Measurements from ENCODE around the gene FKBP5. TPM values are rescaled to one million over a fixed set of nuclear protein-coding genes. Genes with fewer than 3 reads are reported as not detected.

The FKBP5 gene
- total RNA-seq, 1 experiment from 2014 or later = 33.9 TPM

- peaks cover 2 to 26% (median 23%) of the 10 kb centered on the region in 3 experiments; a peak in 5 of 7 replicates for H3K36me3 Mint-ChIP-seq (ENCODE audit: insufficient read depth in 1 of 3, low read depth in 3 of 3)
- no peak overlapping the region for H4K8ac ChIP-seq (replicated peaks; ENCODE audit: insufficient read length, low read depth, low read length)
- no peak overlapping the region for H3K18ac ChIP-seq (ENCODE audit: insufficient read length, low read depth, low read length)
- peaks cover 10 to 11% of the 10 kb centered on the region in 2 experiments; a peak in 3 of 4 replicates for H3K4me1 Mint-ChIP-seq
- no peak overlapping the region for H3K27ac Mint-ChIP-seq
- no peak overlapping the region for H3K4me2 ChIP-seq (ENCODE audit: insufficient read depth, insufficient read length, low read length)
- no peak overlapping the region for H3K27ac ChIP-seq (ENCODE audit: insufficient read length, low read depth, low read length)
- H3T11ph ChIP-seq (ENCODE audit: low read length) = no peak overlapping the region
- no peaks in the 10 kb centered on the region for H3K79me1 ChIP-seq (ENCODE audit: insufficient read depth, low read depth, low read length, poor library complexity, severe bottlenecking)
- no peak overlapping the region for H3K4ac ChIP-seq (ENCODE audit: low read depth, low read length)
- H2AFZ ChIP-seq (ENCODE audit: low read length) = no peak overlapping the region
- no peak overlapping the region for H3K23ac ChIP-seq (ENCODE audit: insufficient read length, low read depth, low read length)
- no peaks in the 10 kb centered on the region for H3K9me3 Mint-ChIP-seq
- no peaks in the 10 kb centered on the region for H3K23me2 ChIP-seq (ENCODE audit: insufficient read length, low read depth, low read length, poor library complexity, severe bottlenecking)
- H2BK15ac ChIP-seq (ENCODE audit: low read depth, low read length) = no peak overlapping the region
- WGBS (ENCODE audit: extremely low coverage, insufficient read length, low lambda C conversion rate) = no CpG with 5 or more reads among the region's 1 CpG
- DNase-seq = no peak
- H3K79me2 ChIP-seq (ENCODE audit: insufficient read depth, low read length) = no peaks in the 10 kb centered on the region
- no peak overlapping the region for H4K5ac ChIP-seq (ENCODE audit: insufficient read length, low read depth, low read length)
- H2BK20ac ChIP-seq (ENCODE audit: low read depth, low read length, poor library complexity, severe bottlenecking) = no peak overlapping the region
- no peak overlapping the region for H2BK120ac ChIP-seq (ENCODE audit: low read depth, low read length, poor library complexity, severe bottlenecking)
- no peak overlapping the region for H4K91ac ChIP-seq (ENCODE audit: insufficient read length, low read depth, low read length)
- no peaks in the 10 kb centered on the region for H3K4me1 ChIP-seq (ENCODE audit: insufficient read depth, low read length)
- TF ChIP-seq CTCF (conservative IDR thresholded peaks at IDR 0.05) = no peak
- H3K56ac ChIP-seq (ENCODE audit: insufficient read length, low read depth, low read length) = no peak overlapping the region
- no peak overlapping the region for H3K4me3 Mint-ChIP-seq
- H3K9me3 ChIP-seq (ENCODE audit: control insufficient read depth, low read depth, low read length) = no peaks in the 10 kb centered on the region
- no peaks in the 10 kb centered on the region for H3K27me3 Mint-ChIP-seq (ENCODE audit: low read depth)
- H3K27me3 ChIP-seq (ENCODE audit: insufficient read depth, low read length) = no peaks in the 10 kb centered on the region
- no peaks in the 10 kb centered on the region for H4K20me1 ChIP-seq (ENCODE audit: control insufficient read depth, insufficient read depth, insufficient read length)
- H2BK12ac ChIP-seq (ENCODE audit: insufficient read length, low read depth, low read length) = no peak overlapping the region
- no peak overlapping the region for H3K14ac ChIP-seq (ENCODE audit: insufficient read depth, low read length)
- H2AK5ac ChIP-seq (ENCODE audit: insufficient read length, low read length) = no peak overlapping the region
- no peak overlapping the region for H3K9ac ChIP-seq (ENCODE audit: extremely low read depth, insufficient read length, low read length)
- no peak overlapping the region for H2BK5ac ChIP-seq (ENCODE audit: insufficient read length, low read length)
These were observed 50.8 kb downstream of the FKBP5 start for GRCh38 chr6:35637911-35638310.
